K562 (cell line): Measurements from ENCODE around the gene FZD4. TPM values are rescaled to one million over a fixed set of nuclear protein-coding genes. Genes with fewer than 3 reads are reported as not detected.

Source experiments
- ATF1 ChIP-seq, 2 experiments: fragments of 450-650 bp in 1 of 2; IDR thresholded peaks; 2 replicates each; pipeline ENCODE4 v1.6.1; 2016; ENCODE audit warnings: missing compliant biosample characterization in 1 of 2, missing genetic modification characterization in 1 of 2
- CTBP1 ChIP-seq: fragments of 450-650 bp; IDR thresholded peaks from 2 replicates; pipeline ENCODE4 v1.6.1; 2016; ENCODE audit warnings: borderline replicate concordance
- NR1H2 ChIP-seq: sonication (generic); formaldehyde crosslinking; IDR thresholded peaks from 2 replicates; pipeline ENCODE4 v1.4.0; 2020; ENCODE audit warnings: mild to moderate bottlenecking, missing genetic modification reagents
- SPI1 ChIP-seq: IDR thresholded peaks from 2 replicates; pipeline ENCODE4 v1.6.1; 2011; ENCODE audit warnings: low read depth, low read length, control low read depth, borderline replicate concordance
- U2AF2 ChIP-seq: fragments of 200-400 bp; formaldehyde crosslinking; optimal IDR thresholded peaks from 2 replicates; pipeline ENCODE3; 2017; ENCODE audit warnings: low read depth, mild to moderate bottlenecking, low read length
- ZNF324 ChIP-seq: fragments of 250-450 bp; sonication (Bioruptor Pico); IDR thresholded peaks from 2 replicates; pipeline ENCODE4 v1.4.0; 2020; ENCODE audit warnings: mild to moderate bottlenecking
- ZNF699 ChIP-seq: fragments of 250-450 bp; sonication (Bioruptor Pico); IDR thresholded peaks from 2 replicates; pipeline ENCODE4 v1.8.0; 2021; ENCODE audit warnings: mild to moderate bottlenecking, moderate library complexity; ENCODE audit not compliant: insufficient replicate concordance
- polyA plus RNA-seq, 8 experiments: library from polyadenylated mRNA; depleted of rRNA in 4 of 8; stranded (reverse) in 5 of 8; unstranded in 3 of 8; fragments of >200 nt; fragmentation: Nextera tagmentation in 2 of 8; fragmentation: Illumina TruSeq in 1 of 8; extraction: Ambion mirVana in 2 of 8; extraction: Trizol in 1 of 8; gene quantifications; 2 replicates each; pipeline versions ENCODE4 v1.2.1 to v1.2.3, GENCODE V29; 2011 to 2014; ENCODE audit warnings: inconsistent platforms in 1 of 8, missing spikeins in 1 of 8
- total RNA-seq, 7 experiments: library from RNA; depleted of rRNA in 6 of 7; stranded (reverse); fragments of >200 nt in 6 of 7; fragmentation: Illumina TruSeq in 2 of 7; extraction: Trizol in 2 of 7; gene quantifications; 2 replicates each; pipeline versions ENCODE4 v1.2.1 to v1.2.3, GENCODE V29; 2011 to 2021; ENCODE audit warnings: low replicate concordance in 1 of 7
- TF ChIP-seq, protein P1 (sequence below): fragments of 450-650 bp; IDR thresholded peaks from 2 replicates; pipeline ENCODE4 v1.6.1; 2016; ENCODE audit warnings: borderline replicate concordance
- TF ChIP-seq, protein P2 (sequence below): fragments of 450-650 bp; IDR thresholded peaks from 2 replicates; pipeline ENCODE4 v1.6.1; 2018; ENCODE audit not compliant: partially characterized antibody
- TF ChIP-seq, protein P3 (sequence below): IDR thresholded peaks from 2 replicates; pipeline ENCODE4 v1.6.1; 2011; ENCODE audit not compliant: insufficient read length; ENCODE audit errors: extremely low read depth
- TF ChIP-seq, protein P4 (sequence below): sonication (generic); formaldehyde crosslinking; IDR thresholded peaks from 2 replicates; pipeline ENCODE4 v1.8.1; 2023; ENCODE audit warnings: mild to moderate bottlenecking, missing genetic modification reagents, moderate library complexity
- TF ChIP-seq, protein P5 (sequence below), 2 experiments: IDR thresholded peaks in 1 of 2; conservative IDR thresholded peaks in 1 of 2; 2 replicates each; pipeline ENCODE4 v1.6.1; 2016; ENCODE audit warnings: low read depth in 2 of 2, mild to moderate bottlenecking in 1 of 2, missing compliant biosample characterization in 1 of 2, missing genetic modification characterization in 1 of 2, moderate library complexity in 1 of 2
- TF ChIP-seq, protein P6 (sequence below): fragments of 250-450 bp; sonication (Bioruptor Pico); IDR thresholded peaks from 2 replicates; pipeline ENCODE4 v1.4.0; 2020; ENCODE audit warnings: mild to moderate bottlenecking, moderate library complexity

Gene FZD4
- total and polyA plus RNA-seq, 9 of the 15 experiments (the other 6 are each of a cell fraction or from before 2014, with no cell fraction given), result 1.2 to 7.9 (median 5.8) TPM

DNA sequence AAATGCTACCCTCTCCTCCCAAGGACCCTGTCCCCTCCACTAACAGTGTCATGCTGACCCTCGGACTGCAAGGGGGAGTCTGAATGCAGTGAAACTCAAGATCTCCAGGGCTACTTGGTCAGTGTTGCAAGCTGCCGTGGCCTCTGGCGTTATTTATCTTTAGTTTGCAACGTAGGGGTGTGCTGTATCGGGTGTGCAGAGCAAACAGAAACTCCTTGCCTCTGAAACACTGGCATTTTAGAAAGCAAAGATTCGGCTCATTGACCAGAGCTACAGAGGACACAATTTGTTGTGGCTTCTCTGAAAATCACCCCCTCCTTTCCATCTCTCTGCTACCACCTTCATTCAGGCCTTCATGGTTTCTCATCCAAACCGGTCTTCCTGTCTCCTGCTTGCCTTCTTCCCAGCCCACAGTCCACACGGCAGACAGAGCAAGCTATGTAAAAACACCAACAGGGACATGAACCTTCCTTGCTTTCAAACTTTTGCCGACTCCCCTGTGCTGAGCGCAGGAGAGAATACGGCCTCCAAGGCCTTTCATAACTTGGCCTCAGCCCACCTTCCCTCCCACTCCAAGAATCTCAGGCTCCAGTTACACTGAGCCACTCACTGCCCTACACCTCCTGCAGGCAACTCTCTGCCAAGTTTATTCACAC, 14.9 kb downstream of the FZD4 start (continued):
- TF ChIP-seq ATF1 (CRISPR knock-in tag; IDR thresholded peaks at IDR 0.05), result no peak
- peak; percentile 38 for TF ChIP-seq ATF1 (tag; IDR thresholded peaks at IDR 0.05)
- TF ChIP-seq SPI1, result no peak
- TF ChIP-seq, protein P1, sequence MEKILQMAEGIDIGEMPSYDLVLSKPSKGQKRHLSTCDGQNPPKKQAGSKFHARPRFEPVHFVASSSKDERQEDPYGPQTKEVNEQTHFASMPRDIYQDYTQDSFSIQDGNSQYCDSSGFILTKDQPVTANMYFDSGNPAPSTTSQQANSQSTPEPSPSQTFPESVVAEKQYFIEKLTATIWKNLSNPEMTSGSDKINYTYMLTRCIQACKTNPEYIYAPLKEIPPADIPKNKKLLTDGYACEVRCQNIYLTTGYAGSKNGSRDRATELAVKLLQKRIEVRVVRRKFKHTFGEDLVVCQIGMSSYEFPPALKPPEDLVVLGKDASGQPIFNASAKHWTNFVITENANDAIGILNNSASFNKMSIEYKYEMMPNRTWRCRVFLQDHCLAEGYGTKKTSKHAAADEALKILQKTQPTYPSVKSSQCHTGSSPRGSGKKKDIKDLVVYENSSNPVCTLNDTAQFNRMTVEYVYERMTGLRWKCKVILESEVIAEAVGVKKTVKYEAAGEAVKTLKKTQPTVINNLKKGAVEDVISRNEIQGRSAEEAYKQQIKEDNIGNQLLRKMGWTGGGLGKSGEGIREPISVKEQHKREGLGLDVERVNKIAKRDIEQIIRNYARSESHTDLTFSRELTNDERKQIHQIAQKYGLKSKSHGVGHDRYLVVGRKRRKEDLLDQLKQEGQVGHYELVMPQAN, result no peak
- TF ChIP-seq ZNF699 (CRISPR knock-in tag), result no peak
- peak; percentile 42; the same call in 1 of the 2 replicates for TF ChIP-seq ZNF324 (CRISPR knock-in tag)
- TF ChIP-seq, protein P2, sequence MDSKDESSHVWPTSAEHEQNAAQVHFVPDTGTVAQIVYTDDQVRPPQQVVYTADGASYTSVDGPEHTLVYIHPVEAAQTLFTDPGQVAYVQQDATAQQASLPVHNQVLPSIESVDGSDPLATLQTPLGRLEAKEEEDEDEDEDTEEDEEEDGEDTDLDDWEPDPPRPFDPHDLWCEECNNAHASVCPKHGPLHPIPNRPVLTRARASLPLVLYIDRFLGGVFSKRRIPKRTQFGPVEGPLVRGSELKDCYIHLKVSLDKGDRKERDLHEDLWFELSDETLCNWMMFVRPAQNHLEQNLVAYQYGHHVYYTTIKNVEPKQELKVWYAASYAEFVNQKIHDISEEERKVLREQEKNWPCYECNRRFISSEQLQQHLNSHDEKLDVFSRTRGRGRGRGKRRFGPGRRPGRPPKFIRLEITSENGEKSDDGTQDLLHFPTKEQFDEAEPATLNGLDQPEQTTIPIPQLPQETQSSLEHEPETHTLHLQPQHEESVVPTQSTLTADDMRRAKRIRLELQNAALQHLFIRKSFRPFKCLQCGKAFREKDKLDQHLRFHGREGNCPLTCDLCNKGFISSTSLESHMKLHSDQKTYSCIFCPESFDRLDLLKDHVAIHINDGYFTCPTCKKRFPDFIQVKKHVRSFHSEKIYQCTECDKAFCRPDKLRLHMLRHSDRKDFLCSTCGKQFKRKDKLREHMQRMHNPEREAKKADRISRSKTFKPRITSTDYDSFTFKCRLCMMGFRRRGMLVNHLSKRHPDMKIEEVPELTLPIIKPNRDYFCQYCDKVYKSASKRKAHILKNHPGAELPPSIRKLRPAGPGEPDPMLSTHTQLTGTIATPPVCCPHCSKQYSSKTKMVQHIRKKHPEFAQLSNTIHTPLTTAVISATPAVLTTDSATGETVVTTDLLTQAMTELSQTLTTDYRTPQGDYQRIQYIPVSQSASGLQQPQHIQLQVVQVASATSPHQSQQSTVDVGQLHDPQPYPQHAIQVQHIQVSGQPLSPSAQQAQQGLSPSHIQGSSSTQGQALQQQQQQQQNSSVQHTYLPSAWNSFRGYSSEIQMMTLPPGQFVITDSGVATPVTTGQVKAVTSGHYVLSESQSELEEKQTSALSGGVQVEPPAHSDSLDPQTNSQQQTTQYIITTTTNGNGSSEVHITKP, result peak; percentile 12
- TF ChIP-seq, protein P3, sequence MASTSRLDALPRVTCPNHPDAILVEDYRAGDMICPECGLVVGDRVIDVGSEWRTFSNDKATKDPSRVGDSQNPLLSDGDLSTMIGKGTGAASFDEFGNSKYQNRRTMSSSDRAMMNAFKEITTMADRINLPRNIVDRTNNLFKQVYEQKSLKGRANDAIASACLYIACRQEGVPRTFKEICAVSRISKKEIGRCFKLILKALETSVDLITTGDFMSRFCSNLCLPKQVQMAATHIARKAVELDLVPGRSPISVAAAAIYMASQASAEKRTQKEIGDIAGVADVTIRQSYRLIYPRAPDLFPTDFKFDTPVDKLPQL, result no peak
- no peak for TF ChIP-seq NR1H2 (CRISPR knock-in tag)
- TF ChIP-seq, protein P4, sequence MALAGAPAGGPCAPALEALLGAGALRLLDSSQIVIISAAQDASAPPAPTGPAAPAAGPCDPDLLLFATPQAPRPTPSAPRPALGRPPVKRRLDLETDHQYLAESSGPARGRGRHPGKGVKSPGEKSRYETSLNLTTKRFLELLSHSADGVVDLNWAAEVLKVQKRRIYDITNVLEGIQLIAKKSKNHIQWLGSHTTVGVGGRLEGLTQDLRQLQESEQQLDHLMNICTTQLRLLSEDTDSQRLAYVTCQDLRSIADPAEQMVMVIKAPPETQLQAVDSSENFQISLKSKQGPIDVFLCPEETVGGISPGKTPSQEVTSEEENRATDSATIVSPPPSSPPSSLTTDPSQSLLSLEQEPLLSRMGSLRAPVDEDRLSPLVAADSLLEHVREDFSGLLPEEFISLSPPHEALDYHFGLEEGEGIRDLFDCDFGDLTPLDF (CRISPR knock-in tag), result no peak
- no peak for TF ChIP-seq U2AF2
- TF ChIP-seq CTBP1, result 0 out of 2 replicates have a peak, but pooled peaks have one; percentile 29
- TF ChIP-seq, protein P5, sequence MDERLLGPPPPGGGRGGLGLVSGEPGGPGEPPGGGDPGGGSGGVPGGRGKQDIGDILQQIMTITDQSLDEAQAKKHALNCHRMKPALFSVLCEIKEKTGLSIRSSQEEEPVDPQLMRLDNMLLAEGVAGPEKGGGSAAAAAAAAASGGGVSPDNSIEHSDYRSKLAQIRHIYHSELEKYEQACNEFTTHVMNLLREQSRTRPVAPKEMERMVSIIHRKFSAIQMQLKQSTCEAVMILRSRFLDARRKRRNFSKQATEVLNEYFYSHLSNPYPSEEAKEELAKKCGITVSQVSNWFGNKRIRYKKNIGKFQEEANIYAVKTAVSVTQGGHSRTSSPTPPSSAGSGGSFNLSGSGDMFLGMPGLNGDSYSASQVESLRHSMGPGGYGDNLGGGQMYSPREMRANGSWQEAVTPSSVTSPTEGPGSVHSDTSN (CRISPR knock-in tag; IDR thresholded peaks at IDR 0.05; ENCODE audit: low read depth), result no peak
- TF ChIP-seq, protein P5 (tag; conservative IDR thresholded peaks at IDR 0.05; ENCODE audit: low read depth), result 0 out of 2 replicates have a peak, but pooled peaks have one; percentile 15
- TF ChIP-seq, protein P6, sequence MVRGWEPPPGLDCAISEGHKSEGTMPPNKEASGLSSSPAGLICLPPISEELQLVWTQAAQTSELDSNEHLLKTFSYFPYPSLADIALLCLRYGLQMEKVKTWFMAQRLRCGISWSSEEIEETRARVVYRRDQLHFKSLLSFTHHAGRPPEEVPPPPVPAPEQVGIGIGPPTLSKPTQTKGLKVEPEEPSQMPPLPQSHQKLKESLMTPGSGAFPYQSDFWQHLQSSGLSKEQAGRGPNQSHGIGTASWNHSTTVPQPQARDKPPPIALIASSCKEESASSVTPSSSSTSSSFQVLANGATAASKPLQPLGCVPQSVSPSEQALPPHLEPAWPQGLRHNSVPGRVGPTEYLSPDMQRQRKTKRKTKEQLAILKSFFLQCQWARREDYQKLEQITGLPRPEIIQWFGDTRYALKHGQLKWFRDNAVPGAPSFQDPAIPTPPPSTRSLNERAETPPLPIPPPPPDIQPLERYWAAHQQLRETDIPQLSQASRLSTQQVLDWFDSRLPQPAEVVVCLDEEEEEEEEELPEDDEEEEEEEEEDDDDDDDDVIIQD (CRISPR knock-in tag), result no peak
